HL-60 (cell line): ENCODE data around the gene PRKCE.

ENCODE experiments used
- CTCF ChIP-seq: IDR thresholded peaks from one replicate; pipeline ENCODE4 v1.5.1; 2011; ENCODE audit warnings: low read length, control low read depth, inconsistent platforms; ENCODE audit not compliant: insufficient read depth
- GABPA ChIP-seq: IDR thresholded peaks from 2 replicates; pipeline ENCODE4 v1.6.1; 2012; ENCODE audit warnings: low read depth
- POLR2AphosphoS5 ChIP-seq: IDR thresholded peaks from 2 replicates; pipeline ENCODE4 v1.6.1; 2012; ENCODE audit warnings: low read depth
- REST ChIP-seq: IDR thresholded peaks from 2 replicates; pipeline ENCODE4 v1.6.1; 2012; ENCODE audit warnings: low read depth; ENCODE audit not compliant: insufficient replicate concordance

- TF ChIP-seq POLR2AphosphoS5: no peak
- no peak for TF ChIP-seq CTCF
- TF ChIP-seq GABPA: no peak
- no peak for TF ChIP-seq REST
Measured at GRCh38 chr2:46040563-46041155, 389.2 kb downstream of the PRKCE start.
